Measurements from ENCODE around the gene ELSPBP1. TPM values are rescaled to one million over a fixed set of nuclear protein-coding genes. Genes with fewer than 3 reads are reported as not detected.

ELSPBP1 gene
- polyA plus RNA-seq, 1 donor (not counting 4 experiments of a cell fraction or from before 2014, with no cell fraction given) = not detected

GRCh38 chr19:48053856-48054255 lies 59.4 kb downstream of the ELSPBP1 start:
- Histone ChIP-seq H3K27me3 (ENCODE audit: control insufficient read depth, extremely low read depth, insufficient read depth, low read length) (no peaks in the 10 kb centered on the region), H3K79me2 (ENCODE audit: control insufficient read depth, insufficient read depth, low read length) (no peaks in the 10 kb centered on the region), H3K4me1 (ENCODE audit: control insufficient read depth, extremely low read depth, insufficient read depth, low read length) (peaks cover 3% of the 10 kb centered on the region), H3K36me3 (ENCODE audit: control insufficient read depth in 2 of 2, extremely low read depth in 1 of 2, insufficient read depth in 2 of 2, low read length in 2 of 2) (no peaks in the 10 kb centered on the region), H3K4me3 (ENCODE audit: control insufficient read depth in 2 of 3, extremely low read depth in 1 of 3, insufficient read depth in 2 of 3, low read depth in 1 of 3, low read length in 3 of 3) (no peak overlapping the region), H2AFZ (ENCODE audit: control insufficient read depth, low read length) (no peak overlapping the region), H3K9me1 (ENCODE audit: control insufficient read depth, extremely low read depth, insufficient read depth, low read length) (no peaks in the 10 kb centered on the region), H4K20me1 (ENCODE audit: control insufficient read depth, extremely low read depth, insufficient read depth, low read length) (no peaks in the 10 kb centered on the region), H3K9me3 (ENCODE audit: control insufficient read depth, low read depth, low read length) (peaks cover 5% of the 10 kb centered on the region), H3K4me2 (ENCODE audit: control insufficient read depth, extremely low read depth, insufficient read depth, low read depth, low read length) (no peak overlapping the region), H3K27ac (ENCODE audit: control insufficient read depth, insufficient read depth, low read length) (no peak overlapping the region), H3K9ac (ENCODE audit: control insufficient read depth, extremely low read depth, insufficient read depth, low read length) (no peak overlapping the region)
- no peak for TF ChIP-seq EZH2 (IDR thresholded peaks at IDR 0.05; ENCODE audit: low read length)
- TF ChIP-seq CTCF (optimal IDR thresholded peaks at IDR 0.05 in 1 of 3, IDR thresholded peaks at IDR 0.05 in 1 of 3, conservative IDR thresholded peaks at IDR 0.05 in 1 of 3; ENCODE audit: extremely low read depth in 1 of 3, insufficient read depth in 2 of 3, low read length in 3 of 3) = no peak
- peak; percentile 30 for DNase-seq (ENCODE audit: low read depth, low spot score)
- dilution Hi-C loops (cut with MboI; ENCODE audit: extremely low pct_ligation_motif_present, low sequenced_read_pairs) = no loop called here
- no peak for FAIRE-seq

- DNase-seq (ENCODE audit: low read depth, low spot score) (no peak), FAIRE-seq (no peak)
- Histone ChIP-seq H3K4me2 (ENCODE audit: control insufficient read depth, extremely low read depth, insufficient read depth, low read depth, low read length) (no peak overlapping the region), H3K9ac (ENCODE audit: control insufficient read depth, extremely low read depth, insufficient read depth, low read length) (no peak overlapping the region), H3K4me3 (ENCODE audit: control insufficient read depth in 2 of 3, extremely low read depth in 1 of 3, insufficient read depth in 2 of 3, low read depth in 1 of 3, low read length in 3 of 3) (no peak overlapping the region), H3K9me3 (ENCODE audit: control insufficient read depth, low read depth, low read length) (peaks cover 3% of the 10 kb centered on the region), H3K9me1 (ENCODE audit: control insufficient read depth, extremely low read depth, insufficient read depth, low read length) (no peaks in the 10 kb centered on the region), H3K27ac (ENCODE audit: control insufficient read depth, insufficient read depth, low read length) (no peak overlapping the region), H2AFZ (ENCODE audit: control insufficient read depth, low read length) (no peak overlapping the region), H4K20me1 (ENCODE audit: control insufficient read depth, extremely low read depth, insufficient read depth, low read length) (no peaks in the 10 kb centered on the region), H3K79me2 (ENCODE audit: control insufficient read depth, insufficient read depth, low read length) (no peaks in the 10 kb centered on the region), H3K4me1 (ENCODE audit: control insufficient read depth, extremely low read depth, insufficient read depth, low read length) (no peaks in the 10 kb centered on the region), H3K36me3 (ENCODE audit: control insufficient read depth in 2 of 2, extremely low read depth in 1 of 2, insufficient read depth in 2 of 2, low read length in 2 of 2) (no peaks in the 10 kb centered on the region), H3K27me3 (ENCODE audit: control insufficient read depth, extremely low read depth, insufficient read depth, low read length) (no peaks in the 10 kb centered on the region)
- dilution Hi-C loops (cut with MboI; ENCODE audit: extremely low pct_ligation_motif_present, low sequenced_read_pairs) = no loop called here
- TF ChIP-seq CTCF (optimal IDR thresholded peaks at IDR 0.05 in 1 of 3, IDR thresholded peaks at IDR 0.05 in 1 of 3, conservative IDR thresholded peaks at IDR 0.05 in 1 of 3; ENCODE audit: extremely low read depth in 1 of 3, insufficient read depth in 2 of 3, low read length in 3 of 3) = no peak
- TF ChIP-seq EZH2 (IDR thresholded peaks at IDR 0.05; ENCODE audit: low read length) = no peak
These were observed 64.9 kb downstream of the ELSPBP1 start for GRCh38 chr19:48059331-48059730.

Data from keratinocyte (primary cell).